ENCODE data around the gene LYRM4. TPM values are rescaled to one million over a fixed set of nuclear protein-coding genes. Genes with fewer than 3 reads are reported as not detected.
A peak's percentile ranks its signal among the peaks of the same experiment; 100 is the strongest.

Gene LYRM4
- total RNA-seq, 1 donor from 2014 or later, result 39.0 TPM

DNA sequence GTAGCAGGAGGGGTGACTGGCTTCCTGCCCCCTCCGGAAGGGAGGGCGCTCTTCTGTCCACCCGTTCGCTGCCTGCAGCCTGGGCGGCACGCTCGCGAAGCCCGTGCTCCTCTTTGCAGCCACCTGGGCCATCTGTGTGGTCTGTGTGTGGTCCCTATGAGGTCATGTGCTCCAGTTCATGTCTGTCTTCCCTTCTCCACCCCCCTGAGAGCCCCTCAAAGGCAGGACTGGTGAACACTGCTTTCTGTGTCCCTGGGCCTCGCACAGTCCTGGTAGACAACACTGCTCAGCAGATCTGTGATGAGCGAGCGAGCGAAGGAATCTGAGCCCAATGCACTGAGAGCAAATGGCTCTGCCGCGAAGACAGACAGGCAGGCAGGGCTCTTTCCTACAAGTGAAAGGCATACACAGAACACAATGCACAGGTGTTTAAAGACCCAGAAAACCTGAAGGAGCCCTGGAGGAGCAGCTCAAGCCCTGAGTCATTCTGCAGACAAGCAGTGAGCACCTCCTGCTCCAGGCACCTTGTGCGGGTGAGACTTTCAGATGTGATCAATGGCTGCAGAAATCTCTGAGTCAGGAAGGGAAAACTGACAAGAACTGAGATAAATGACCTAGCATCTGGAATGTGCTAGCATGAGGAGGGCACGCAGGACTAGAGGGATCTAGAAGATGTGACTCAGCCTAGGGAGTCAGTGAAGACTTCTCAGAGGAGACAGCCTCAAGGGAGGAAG is 148.5 kb downstream of the LYRM4 start:
- no peak overlapping the region for H3K27ac Mint-ChIP-seq (ENCODE audit: unreplicated experiment)
- no peaks in the 10 kb centered on the region for H3K9me3 Mint-ChIP-seq (ENCODE audit: unreplicated experiment)
- H3K36me3 Mint-ChIP-seq (ENCODE audit: low read depth, unreplicated experiment), result peaks cover 20% of the 10 kb centered on the region
- H3K4me3 Mint-ChIP-seq (ENCODE audit: unreplicated experiment), result peak overlapping the region; percentile 10
- H3K27me3 Mint-ChIP-seq (ENCODE audit: unreplicated experiment), result peaks cover 5% of the 10 kb centered on the region
- TF ChIP-seq, protein P1, sequence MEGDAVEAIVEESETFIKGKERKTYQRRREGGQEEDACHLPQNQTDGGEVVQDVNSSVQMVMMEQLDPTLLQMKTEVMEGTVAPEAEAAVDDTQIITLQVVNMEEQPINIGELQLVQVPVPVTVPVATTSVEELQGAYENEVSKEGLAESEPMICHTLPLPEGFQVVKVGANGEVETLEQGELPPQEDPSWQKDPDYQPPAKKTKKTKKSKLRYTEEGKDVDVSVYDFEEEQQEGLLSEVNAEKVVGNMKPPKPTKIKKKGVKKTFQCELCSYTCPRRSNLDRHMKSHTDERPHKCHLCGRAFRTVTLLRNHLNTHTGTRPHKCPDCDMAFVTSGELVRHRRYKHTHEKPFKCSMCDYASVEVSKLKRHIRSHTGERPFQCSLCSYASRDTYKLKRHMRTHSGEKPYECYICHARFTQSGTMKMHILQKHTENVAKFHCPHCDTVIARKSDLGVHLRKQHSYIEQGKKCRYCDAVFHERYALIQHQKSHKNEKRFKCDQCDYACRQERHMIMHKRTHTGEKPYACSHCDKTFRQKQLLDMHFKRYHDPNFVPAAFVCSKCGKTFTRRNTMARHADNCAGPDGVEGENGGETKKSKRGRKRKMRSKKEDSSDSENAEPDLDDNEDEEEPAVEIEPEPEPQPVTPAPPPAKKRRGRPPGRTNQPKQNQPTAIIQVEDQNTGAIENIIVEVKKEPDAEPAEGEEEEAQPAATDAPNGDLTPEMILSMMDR (IDR thresholded peaks at IDR 0.05; ENCODE audit: unreplicated experiment), result no peak
- no peak for DNase-seq (ENCODE audit: low spot score)
- H3K4me1 Mint-ChIP-seq (ENCODE audit: unreplicated experiment), result peaks cover 9% of the 10 kb centered on the region

DNA sequence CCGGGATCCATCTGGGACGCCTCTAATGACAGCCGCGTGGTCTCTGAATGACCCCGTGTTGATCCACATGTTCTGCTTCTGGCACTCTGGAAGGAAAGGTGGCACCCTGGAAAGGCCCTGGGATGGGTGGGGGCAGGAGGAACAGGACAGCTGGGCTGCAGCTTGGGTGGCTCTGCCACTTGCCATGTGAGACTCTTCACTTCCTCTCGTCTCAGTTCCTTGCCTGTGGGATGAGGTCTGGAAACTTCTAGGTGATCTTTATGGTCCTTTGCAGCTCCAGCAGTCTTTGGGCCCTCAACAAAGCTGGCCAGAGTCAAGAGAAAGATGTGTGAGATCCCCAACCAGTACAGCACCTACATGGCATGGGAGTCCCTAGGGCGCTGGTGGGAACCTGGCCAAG is 149.1 kb downstream of the LYRM4 start:
- DNase-seq (ENCODE audit: low spot score), result no peak
- H3K4me3 Mint-ChIP-seq (ENCODE audit: unreplicated experiment), result no peak overlapping the region
- peaks cover 5% of the 10 kb centered on the region for H3K4me1 Mint-ChIP-seq (ENCODE audit: unreplicated experiment)
- H3K27ac Mint-ChIP-seq (ENCODE audit: unreplicated experiment), result no peak overlapping the region
- TF ChIP-seq, protein P1 (IDR thresholded peaks at IDR 0.05; ENCODE audit: unreplicated experiment), result no peak
- peaks cover 20% of the 10 kb centered on the region for H3K36me3 Mint-ChIP-seq (ENCODE audit: low read depth, unreplicated experiment)
- H3K27me3 Mint-ChIP-seq (ENCODE audit: unreplicated experiment), result peaks cover 5% of the 10 kb centered on the region
- H3K9me3 Mint-ChIP-seq (ENCODE audit: unreplicated experiment), result no peaks in the 10 kb centered on the region

DNA sequence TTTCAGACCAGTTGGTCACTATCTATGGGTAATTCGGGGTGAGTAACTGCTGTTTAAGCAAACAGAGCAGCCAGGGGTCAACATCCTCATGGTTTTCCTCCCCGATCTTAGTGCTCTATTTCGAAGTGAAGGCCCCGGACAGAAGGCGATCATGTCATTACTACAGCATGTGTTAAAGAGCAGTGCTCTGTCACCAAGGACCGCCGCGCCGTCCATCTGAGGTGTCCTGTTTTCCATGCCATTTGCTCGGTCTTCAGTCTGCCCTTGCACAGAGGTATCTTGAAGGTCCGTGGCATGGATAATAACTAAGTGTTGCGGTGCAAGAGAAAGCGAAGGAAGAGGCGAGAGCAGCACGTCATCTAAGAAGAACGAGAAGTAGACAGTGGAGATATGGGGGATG is 150.5 kb downstream of the LYRM4 start:
- H3K9me3 Mint-ChIP-seq (ENCODE audit: unreplicated experiment), result no peaks in the 10 kb centered on the region

DNA sequence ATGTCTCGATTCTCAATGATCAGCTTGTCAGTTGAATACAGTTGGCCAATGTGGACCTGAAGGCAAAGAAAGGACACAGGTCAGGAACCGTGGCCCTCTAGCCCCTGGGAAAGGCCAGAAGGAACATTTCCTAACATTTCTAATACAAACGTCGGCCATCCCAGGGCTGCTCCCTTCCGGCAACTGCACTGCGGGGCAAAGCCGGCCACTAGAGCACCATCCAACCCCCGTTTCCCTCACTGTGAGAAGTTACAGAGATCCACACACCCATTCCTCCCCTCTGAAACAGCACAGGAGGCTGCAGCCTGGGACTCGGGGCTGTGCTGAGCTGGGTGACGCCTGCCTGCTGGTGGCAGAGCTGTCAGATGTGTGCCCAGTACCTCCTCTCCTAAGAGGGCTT is 151.3 kb downstream of the LYRM4 start:
- peaks cover 5% of the 10 kb centered on the region for H3K27me3 Mint-ChIP-seq (ENCODE audit: unreplicated experiment)

More for the DNA sequence above, 150.5 kb downstream of the LYRM4 start:
- TF ChIP-seq, protein P1 (IDR thresholded peaks at IDR 0.05; ENCODE audit: unreplicated experiment), result no peak
- Mint-ChIP-seq H3K27me3 (ENCODE audit: unreplicated experiment) (peaks cover 5% of the 10 kb centered on the region), H3K4me1 (ENCODE audit: unreplicated experiment) (no peaks in the 10 kb centered on the region), H3K4me3 (ENCODE audit: unreplicated experiment) (no peak overlapping the region), H3K27ac (ENCODE audit: unreplicated experiment) (no peak overlapping the region), H3K36me3 (ENCODE audit: low read depth, unreplicated experiment) (peaks cover 20% of the 10 kb centered on the region)
- no peak for DNase-seq (ENCODE audit: low spot score)

More for the DNA sequence above, 151.3 kb downstream of the LYRM4 start:
- Mint-ChIP-seq H3K27ac (ENCODE audit: unreplicated experiment) (no peak overlapping the region), H3K36me3 (ENCODE audit: low read depth, unreplicated experiment) (peaks cover 20% of the 10 kb centered on the region), H3K4me3 (ENCODE audit: unreplicated experiment) (no peak overlapping the region), H3K4me1 (ENCODE audit: unreplicated experiment) (no peaks in the 10 kb centered on the region), H3K9me3 (ENCODE audit: unreplicated experiment) (no peaks in the 10 kb centered on the region)
- no peak for DNase-seq (ENCODE audit: low spot score)
- TF ChIP-seq, protein P1 (IDR thresholded peaks at IDR 0.05; ENCODE audit: unreplicated experiment), result no peak
